Raji (cell line): ENCODE data around the gene TRA2B.

Experiments used
- POLR2A ChIP-seq: IDR thresholded peaks from 2 replicates; pipeline ENCODE4 v1.6.1; 2011; ENCODE audit warnings: low read depth, low read length, control low read depth; ENCODE audit not compliant: insufficient read depth

TRA2B gene

GRCh38 chr3:185866995-185867394 lies 70.8 kb downstream of the TRA2B start:
- TF ChIP-seq POLR2A = no peak

- no peak for TF ChIP-seq POLR2A
These were observed 71.3 kb downstream of the TRA2B start for GRCh38 chr3:185866555-185866954.
